ENCODE results near the gene XPNPEP2. TPM values are rescaled to one million over a fixed set of nuclear protein-coding genes. Genes with fewer than 3 reads are reported as not detected.

The XPNPEP2 gene
- total and polyA plus RNA-seq, 4 donors = 0.19 to 23.0 (median 4.9) TPM

GRCh38 chrX:129696463-129697155 is 42.2 kb upstream of the XPNPEP2 start (continued):
- TF ChIP-seq EGR1 (IDR thresholded peaks at IDR 0.05; ENCODE audit: low read depth in 2 of 2) = no peak
- no peak for TF ChIP-seq HNF4G (IDR thresholded peaks at IDR 0.05)
- no peak for TF ChIP-seq GABPA (IDR thresholded peaks at IDR 0.05 in 1 of 2, conservative IDR thresholded peaks at IDR 0.05 in 1 of 2)

GRCh38 chrX:129697204-129697829 is 41.5 kb upstream of the XPNPEP2 start:
- WGBS = 86% methylated on average over 9 of the region's 9 CpGs
- no peak overlapping the region for H3K9ac ChIP-seq (ENCODE audit: low read depth in 1 of 2, low read length in 2 of 2)
- H3K36me3 ChIP-seq (ENCODE audit: control insufficient read depth in 4 of 4, insufficient read depth in 3 of 4, low read depth in 1 of 4, low read length in 3 of 4) = no peaks in the 10 kb centered on the region
- peaks cover 0 to 4% (median 3%) of the 10 kb centered on the region in 4 donors for H3K4me1 ChIP-seq (ENCODE audit: control insufficient read depth in 4 of 4, insufficient read depth in 4 of 4, low read length in 3 of 4)
- H3K4me3 ChIP-seq (ENCODE audit: low read depth in 1 of 3, low read length in 3 of 3) = no peak overlapping the region
- no peak for DNase-seq (ENCODE audit: low spot score)
- H3K27ac ChIP-seq (ENCODE audit: low read depth in 1 of 2, low read length in 2 of 2) = no peak overlapping the region
- H3K27me3 ChIP-seq (ENCODE audit: control insufficient read depth in 4 of 4, insufficient read depth in 4 of 4, low read length in 3 of 4) = no peaks in the 10 kb centered on the region
- no peaks in the 10 kb centered on the region for H3K9me3 ChIP-seq (ENCODE audit: control insufficient read depth in 4 of 4, low read length in 3 of 4)
- TF ChIP-seq CTCF (IDR thresholded peaks at IDR 0.05; ENCODE audit: low read depth, low read length, missing input control) (no peak), SP1 (IDR thresholded peaks at IDR 0.05) (no peak), FOXA1 (IDR thresholded peaks at IDR 0.05) (no peak), REST (IDR thresholded peaks at IDR 0.05) (no peak), EGR1 (IDR thresholded peaks at IDR 0.05; ENCODE audit: low read depth in 2 of 2) (no peak), NR2F2 (IDR thresholded peaks at IDR 0.05) (no peak), RAD21 (IDR thresholded peaks at IDR 0.05) (no peak), TAF1 (conservative IDR thresholded peaks at IDR 0.05) (no peak), ATF3 (IDR thresholded peaks at IDR 0.05) (no peak), ZBTB33 (IDR thresholded peaks at IDR 0.05) (no peak), JUND (IDR thresholded peaks at IDR 0.05) (no peak), YY1 (IDR thresholded peaks at IDR 0.05) (no peak), HNF4G (IDR thresholded peaks at IDR 0.05) (no peak)

All from liver (tissue), 9 donors.